ENCODE measurements around the gene ADAMTS9.

ADAMTS9 gene

DNA sequence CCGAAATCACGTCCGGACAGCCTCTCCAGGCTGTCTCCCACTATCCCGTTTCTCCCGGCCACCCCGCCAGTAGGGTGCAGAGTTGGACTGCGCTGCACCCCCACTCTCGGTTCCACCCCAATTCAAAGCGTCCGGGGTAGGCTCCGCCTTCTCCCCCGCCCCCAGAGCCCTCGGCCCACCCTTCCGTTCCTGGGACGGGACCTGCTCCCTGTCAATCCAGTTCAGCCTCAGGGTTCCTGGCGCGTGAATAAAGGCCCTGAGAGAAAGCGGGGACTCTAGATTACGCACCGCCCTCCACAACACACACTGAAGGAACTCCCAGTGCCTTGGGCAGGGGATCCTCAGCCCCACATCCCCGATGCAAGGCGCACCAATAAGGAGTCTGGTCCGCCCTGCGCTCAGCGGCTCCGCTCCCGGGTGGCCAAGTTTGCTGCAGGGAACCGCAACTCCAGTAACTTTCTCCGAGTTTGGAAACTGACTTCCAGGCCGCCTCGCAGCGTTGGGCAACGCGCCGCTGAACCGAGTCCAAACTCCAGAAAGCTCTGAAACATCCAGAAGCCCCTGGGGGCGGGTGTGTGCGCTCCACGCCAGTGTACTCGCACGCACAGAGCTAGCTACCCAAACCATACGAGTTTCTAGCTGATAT is 1.9 kb downstream of the ADAMTS9 start:
- DNase-seq: no peak

DNA sequence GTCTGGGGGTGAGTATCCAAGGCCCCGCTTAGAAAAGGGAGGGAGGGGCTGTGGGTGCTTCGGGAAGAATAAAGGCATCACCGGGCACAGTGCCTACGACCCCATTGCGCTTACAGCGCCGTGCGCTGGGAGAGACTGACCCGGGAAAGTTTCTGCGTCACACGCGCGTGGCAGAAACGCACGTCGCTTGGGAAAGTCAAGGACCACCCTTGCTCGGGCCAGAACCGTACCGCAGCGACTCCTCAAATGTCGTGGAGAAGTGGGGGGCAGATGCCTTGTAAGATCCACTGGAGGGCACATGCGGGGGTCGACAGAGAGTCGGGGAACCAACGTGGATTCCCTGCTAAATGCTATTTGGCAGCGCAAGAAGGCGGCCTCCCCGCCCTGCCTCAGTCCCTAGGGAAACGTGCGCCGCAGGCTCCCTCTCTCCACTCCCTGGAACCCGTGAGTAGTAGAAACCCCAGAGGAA is 2.4 kb downstream of the ADAMTS9 start:
- no peak for DNase-seq

DNA sequence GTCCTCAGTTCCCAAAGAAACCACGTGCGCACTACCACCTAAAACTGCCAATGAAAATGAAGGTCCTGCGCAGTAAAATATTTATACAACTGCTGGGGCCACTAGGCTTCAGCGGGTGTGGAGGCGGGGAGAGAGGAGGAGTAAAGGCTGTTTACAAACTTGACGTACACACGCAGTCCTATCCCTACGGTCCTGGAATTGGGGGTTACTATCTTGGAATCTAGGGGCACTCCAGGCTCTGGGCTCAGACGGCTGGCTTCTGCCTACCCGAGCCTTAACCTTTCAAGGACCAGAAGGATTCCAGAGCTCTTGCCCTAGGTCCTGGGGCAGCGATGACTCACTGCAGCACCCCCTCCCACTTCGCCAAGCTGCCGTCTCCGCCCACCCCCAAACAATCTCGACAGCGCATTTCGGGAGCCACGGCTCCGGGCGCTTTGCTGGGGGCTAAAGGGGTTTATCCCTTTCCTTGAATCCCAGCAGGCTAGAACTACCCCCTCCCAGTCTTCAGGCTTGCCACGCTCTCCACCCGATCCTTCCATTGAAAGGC is 3.0 kb downstream of the ADAMTS9 start:
- no peak for DNase-seq

DNA sequence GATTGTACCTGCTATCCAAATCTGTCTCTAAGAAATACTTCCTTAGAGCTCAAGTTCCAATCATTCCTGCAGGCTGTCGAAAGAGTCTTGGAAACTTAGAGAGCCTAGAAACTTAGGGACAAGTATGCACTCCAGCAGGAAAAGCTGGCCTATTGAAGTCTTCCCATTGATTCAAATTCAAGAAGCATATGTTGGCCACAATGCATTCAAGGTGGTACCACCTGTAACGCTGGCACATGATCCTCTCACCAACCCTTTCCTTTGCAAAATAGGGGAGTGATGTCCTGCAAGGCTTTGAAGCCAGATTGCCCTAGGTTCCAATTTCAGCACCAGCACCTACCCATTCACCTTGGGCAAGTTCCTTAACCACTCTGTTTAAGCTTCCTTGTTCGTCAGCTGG is 6.0 kb downstream of the ADAMTS9 start:
- no peak for DNase-seq

DNA sequence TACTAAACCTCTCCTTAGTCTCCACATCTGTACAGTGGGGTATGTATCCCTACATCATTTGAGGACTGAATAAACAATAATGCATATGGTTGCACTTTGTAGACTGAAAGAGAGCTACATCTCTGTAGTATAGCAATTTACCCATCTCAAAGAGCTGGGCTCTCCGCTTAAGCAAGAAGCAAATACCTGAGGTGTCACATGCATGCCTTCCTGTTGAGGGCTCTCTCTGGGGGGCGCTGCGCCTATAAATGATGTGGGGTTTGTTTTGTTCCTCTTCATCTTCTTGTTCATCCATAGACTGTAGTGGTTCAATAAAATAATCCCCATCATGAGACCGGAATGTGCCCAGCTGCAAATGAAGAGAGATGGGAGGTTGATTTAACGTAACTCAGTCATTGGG is 6.8 kb downstream of the ADAMTS9 start:
- DNase-seq: no peak

DNA sequence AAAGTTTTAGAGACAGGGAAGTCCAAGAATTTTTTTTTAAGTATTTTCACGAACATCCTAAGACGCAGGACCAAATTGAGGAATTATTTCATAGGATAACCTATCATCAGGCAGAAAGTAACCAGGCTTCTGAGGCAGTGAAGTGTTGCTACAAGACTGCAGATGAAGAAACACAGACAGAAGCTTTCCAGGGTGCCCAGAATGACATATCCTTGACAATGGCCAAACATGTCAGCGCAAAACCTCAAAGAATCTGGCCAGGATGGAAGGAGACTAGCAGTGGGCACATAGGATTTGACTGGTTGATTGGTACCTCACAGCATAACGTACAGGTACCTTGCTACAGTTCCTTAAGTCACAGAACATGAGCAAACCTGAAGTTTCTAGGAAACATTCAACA is 7.5 kb downstream of the ADAMTS9 start:
- DNase-seq: no peak

DNA sequence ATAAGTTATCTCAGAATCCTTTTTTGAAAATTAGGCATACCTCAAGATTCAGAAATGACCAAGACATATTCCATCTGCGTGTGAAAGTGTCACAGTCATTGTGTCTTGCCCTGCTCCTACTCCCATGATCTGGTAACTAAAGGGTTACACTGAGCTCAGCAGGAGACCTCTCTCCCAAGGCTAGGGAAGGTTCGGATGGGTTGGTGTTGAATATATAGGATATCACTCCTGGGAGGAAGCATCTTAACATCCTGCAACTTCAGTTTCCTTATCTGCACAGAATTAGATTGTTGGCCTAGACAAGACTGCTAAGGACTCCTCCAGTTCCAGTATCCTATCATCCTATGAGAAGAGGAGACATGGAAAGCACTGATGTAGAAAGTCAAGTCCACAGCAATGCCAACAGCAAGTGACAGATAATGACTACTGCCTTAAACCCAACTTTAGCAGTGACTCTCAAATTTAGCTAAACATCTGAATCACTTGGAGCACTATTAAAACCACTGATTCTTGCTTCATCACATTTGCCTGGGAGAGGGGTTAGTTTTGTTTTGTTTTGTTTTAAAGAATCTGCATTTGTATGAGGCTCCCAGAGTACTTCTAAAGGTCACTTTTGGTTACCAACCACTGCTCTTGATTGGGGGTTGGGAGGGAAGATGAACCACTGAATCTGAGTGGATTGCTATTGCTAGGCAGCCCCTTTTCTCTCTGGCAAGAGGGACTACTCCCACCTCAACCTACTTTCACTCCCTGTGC is 9.7 kb downstream of the ADAMTS9 start:
- no peak for DNase-seq

DNA sequence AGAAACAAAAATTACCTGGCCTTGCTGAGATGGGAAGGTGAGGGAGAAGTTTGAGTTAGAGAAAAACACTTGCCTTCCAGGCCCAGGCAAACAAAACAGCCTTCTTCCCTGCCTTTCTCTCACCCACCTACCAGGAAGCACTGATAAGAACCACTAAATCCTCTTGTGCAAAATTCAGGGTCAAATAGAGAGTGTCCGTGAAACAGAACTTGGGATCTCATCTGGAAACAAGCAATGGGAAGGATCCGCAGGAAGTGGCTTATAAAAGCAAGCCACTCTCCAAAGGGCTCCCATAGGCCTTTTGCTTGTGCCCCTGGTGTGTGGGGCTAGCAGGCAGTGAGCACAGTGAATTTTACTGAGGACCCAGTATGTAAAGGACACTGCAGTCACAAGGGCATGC is 11.0 kb downstream of the ADAMTS9 start:
- no peak for DNase-seq

DNA sequence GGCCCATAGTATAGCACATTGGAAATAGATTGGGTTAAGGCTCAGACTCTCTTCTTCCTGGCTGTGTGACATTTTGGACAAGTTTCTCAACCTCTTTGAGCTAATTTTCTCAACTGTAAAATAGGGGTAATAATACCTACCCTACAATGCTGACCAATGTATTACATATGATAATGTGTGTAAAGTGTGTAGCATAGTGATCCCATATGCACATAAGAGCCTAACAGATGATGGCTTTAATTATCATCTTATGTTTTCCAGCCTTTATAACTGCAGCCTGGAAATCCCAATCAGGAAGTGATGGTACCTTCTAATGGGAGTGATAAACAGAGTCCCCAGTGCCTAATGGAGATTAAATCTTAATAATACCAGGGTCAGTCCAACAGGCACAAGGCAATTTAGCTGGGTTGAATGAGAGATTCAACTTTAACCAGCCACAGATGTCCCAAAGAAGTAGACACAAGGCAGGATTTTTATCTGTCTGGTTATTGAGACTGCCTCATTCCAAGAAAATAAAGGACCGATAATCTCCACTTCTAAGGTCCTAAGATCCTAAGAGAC is 12.0 kb downstream of the ADAMTS9 start:
- no peak for DNase-seq

DNA sequence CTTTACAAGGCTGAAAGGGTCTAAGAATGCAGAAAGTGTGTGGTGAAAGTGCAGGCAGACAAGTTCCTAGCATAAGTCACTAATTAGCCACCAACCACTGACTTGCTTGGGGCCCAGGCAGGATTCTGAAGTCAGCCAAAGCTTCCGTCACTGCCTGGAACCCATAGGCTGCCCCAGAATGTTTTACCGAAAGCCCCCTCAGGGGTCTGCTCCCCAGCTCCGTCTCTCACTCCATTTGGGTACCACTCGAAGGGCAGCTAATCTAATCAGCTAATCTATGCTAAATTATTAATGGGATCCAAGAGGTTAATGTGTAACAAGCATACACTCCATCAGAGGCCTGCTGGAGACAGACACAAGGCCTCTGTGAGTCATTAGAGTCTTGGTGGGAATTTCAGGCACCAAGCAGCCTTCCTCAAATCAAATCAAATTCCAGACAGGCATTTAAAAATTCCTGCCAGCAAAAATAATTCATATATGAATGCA is 13.2 kb downstream of the ADAMTS9 start:
- DNase-seq: no peak

DNA sequence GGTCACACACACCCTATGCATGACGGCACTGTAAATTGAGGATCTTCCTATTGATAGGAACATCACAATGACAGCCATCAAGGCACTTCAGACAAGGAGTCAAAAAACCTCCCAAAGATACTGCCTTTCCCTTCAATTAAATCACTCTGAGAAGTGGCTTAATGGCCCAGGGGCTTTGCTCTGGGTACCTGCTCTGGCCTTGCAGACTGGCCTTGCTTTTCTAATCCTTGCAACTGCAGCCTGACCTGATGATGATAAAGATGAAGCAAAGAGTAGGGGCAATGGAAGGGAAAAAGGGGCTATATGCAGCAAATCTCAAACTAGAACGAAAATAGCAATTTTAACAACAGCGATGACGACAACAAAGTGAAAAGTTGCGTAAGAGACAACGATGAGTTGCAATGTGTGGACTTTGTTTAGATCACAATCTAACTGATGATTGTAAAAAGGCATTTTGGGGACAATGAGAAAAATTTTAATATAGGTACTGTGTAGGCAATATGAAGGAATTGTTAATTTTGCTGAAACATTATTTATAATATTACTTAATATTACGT is 14.6 kb downstream of the ADAMTS9 start:
- no peak for DNase-seq

DNA sequence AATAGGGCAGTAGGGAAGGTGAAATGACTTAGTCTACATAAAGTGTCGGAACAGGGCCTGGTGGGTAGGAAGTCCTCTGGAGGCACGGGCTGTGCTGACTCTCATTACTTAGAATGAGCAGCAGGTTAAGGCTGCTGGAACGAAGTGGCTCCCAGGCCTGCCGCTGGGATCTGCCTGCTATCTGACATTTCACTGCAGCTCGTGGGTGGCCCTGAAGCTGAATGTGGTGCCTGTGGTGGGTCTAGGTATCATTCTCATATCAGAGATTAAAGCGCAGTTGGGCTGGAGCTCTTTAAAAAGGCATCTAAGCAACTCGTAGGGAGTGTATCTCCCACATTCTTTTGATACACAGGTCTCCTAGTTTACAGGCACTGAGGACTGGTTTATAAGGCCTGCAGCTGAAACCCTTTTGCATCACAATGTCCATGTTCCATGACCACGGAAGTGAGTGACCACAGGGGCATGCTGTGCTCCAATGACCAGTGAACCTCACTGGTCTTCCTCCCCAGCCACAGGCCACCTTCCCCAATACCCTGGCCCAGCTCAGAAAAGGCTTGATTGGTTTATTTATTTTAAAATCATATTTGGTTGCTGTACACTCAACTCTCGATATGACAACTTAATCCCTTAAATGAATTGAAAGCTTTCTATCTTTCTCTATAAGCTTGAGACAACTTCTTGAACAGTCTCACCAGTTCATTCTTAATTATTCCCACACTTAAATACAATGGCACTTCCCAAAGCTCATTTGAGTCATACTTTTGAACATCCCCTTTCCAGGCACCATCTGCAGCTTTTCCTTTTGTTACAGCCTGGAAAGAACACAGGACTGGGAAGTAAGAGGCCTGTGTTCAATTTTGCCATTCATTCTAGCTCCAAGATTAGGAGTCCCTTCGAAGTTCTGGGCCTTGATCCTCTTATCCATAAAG is 19.0 kb downstream of the ADAMTS9 start:
- DNase-seq: no peak

DNA sequence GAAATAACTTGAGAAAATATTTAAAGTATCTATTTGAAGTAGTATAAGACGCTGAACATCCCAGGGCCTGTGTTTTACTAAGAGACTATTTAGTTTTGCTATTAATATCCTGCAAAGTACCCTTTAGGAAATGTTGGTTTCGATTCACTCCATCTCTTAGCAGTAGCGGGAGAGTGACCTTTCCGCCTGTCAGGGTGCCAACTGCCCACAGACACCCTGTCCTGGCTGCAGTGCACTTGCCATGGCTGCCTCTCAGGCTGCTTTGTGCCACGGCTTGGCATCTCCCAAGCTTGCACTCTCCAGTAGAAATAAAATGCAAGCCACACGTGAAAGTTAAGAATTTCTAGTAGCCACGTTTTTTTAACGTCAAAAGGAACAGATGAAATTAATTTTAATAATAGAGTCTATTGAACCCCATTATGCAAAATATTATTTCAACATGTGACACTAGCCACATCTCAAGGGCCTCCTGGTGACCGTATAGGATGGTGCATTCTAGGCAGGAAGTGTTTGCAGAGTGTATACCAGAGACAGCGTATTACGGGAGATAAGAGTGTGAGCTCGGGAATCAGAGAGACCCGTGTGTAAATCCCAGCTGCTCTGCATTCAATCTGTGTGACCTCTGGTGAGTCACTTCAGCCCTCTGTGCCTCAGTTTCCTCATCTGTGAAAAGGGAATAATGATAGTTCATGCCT is 19.8 kb downstream of the ADAMTS9 start:
- DNase-seq: no peak

DNA sequence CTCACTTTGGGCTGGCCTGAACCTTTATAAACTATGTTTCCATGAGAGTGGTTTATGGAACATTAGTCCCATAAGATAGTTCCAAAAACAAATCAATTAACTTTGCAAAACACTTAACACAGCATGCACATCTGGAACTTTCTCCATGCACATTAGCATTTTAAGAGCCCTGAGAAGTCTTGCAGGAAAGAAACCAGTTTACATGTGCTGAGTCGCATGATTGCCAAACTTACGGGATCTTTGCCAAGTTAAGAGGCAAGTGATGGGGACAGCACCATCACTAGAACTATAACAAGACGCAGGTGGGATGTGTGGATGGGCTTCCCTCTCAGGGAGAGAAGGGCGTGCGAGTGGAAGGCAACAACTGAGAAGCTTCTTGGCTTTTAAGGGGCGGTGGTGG is 20.7 kb downstream of the ADAMTS9 start:
- DNase-seq: no peak

DNA sequence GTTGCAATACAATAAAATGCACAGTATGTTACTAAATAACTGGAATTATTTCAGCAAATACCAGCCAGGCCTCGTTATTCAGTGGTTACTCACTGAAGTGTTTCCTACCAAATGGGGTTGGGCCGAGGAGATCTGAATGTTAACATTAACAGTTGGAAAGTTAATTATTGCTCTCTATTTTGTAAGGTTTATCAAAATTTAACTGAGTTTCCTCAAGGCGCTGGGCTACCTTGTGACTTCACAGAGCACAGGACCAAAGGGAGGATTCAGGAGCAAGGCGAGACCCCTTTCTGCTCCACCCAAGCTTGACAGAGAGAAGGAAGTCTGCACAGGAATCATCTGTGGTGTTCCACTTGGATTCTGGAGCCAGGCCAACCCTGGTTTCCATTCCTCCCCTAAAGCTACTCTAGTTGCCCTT is 21.6 kb downstream of the ADAMTS9 start:
- DNase-seq: no peak

DNA sequence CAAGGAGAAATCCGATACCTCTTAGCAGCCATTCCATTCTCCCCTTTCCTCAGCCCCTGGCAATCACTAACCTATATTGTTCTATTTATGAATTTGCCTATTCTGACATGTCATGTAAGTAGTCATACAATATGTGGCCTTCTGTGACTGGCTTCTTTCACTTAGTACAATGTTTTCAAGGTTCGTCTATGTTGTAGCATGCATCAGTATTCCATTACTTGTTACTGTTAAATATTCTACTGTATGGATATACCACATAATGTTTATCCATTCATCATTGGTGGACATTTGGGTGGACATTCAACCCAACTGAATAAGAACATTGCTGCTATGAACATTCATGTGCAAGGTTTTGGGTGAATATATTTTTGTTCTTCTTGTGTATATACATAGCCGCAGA is 23.4 kb downstream of the ADAMTS9 start:
- no peak for DNase-seq

DNA sequence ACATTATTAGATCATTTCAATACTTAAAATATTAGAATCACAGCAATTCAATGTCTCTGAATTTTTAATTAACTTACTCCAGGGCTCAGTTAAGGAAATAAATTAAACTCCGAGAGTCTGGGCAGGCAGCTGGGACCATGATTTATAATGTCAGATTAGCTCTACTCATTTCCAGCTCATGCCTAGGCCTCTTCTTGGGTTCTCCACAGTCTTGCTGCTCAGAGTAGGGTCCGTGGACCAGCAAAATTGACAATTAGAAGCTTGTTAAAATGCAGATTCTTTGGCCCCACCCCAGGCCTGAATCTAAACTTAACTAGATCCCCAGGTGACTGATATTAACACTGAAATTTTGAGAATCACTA is 28.2 kb downstream of the ADAMTS9 start:
- no peak for DNase-seq

DNA sequence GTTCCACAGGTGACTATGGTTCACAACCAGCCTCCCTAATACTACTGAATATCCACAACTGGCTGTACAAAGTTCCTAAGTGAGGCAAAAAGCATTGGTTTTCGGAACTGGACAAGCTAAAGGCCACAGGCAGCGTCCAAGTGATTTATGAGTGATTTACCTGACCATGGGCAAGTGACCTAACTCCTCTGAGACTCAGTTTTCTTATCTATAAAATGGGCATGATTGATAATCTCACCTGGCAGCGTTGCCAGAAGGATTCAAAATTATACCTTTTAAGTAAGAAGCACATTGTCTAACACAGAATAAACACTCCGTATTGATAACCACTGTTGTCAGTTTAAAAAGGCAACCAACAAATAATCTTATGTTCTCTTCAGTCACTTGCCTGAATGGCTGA is 29.8 kb downstream of the ADAMTS9 start:
- no peak for DNase-seq

DNA sequence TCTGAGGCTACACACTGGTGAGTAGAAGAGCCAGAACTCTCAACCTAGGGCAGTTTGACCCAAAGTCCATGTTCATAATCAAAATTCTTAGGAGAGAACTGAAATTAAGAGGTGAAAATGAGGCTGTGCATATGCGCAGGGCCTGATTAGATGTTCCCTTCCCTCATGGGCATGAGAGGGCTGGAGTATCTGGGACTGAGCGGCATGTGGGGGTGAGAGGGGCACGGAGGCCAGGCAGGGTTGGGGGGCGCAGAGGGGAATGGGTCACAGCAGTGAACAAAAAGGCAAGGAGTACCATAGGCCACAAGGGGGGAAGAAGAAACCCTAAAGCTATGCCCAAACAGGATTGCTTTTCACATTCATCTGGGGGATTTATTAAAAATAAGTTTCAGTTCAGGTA is 31.3 kb downstream of the ADAMTS9 start:
- no peak for DNase-seq

DNA sequence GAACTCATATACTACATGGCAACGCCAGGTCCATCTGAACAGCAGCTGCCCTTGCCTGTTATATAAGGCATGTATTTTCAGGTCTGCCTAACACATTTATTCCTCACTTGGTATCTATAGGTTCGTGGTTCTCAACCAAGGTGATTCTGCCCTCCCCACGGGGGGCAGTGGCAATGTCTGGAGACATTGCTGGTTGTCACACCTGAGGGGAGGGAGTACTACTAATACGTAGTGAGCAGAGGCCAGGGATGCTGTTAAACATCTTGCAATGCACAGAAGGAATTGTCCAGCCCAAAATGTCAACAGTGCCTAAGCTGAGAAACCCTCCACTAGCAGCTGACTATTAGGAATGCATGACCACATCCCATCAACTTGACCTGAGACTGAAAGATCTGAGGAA is 32.6 kb downstream of the ADAMTS9 start:
- no peak for DNase-seq

DNA sequence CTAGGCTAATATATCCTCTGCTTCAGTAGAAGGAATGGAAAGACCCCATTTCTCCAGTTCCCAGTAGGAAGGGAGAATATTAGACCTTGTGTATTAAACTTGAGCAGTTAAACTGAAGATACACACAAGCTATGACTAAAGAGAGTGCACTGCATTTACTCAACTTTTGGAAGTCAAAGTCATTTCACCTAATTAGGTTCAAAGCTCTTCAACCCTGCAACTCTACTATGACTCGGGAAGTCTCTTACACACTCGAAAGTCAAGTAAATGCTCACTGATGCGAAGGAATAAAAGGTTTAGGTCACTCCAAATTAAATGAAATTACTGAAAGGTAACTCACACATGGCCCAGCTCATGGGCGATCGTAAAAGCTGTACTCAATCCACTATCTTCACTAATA is 33.8 kb downstream of the ADAMTS9 start:
- no peak for DNase-seq

DNA sequence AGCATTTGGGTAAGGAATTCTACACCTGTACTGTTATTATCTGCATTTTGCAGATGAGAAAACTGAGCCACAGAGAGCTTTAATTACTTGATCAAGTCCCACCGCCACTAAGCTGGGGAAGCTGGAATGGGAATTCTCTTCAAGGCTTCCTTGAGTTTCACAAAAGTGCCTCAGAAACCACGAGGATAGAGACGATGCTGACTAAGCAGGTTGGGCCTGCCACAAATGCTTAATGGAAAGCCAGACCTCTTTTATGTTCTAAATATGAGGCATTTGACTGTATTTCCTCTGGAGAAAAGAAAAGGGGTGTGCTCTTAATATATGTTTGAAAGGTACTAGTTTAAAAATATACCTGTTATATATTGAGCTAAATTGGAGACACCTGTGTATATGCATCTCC is 34.7 kb downstream of the ADAMTS9 start:
- no peak for DNase-seq
